Neural cell (in vitro differentiated cells): ENCODE results near the gene ACOT2.
"Not testable (repeated sequence)": the region's sequence is repeated elsewhere in the genome, so short reads cannot be mapped to it uniquely, and the experiment has no call there.

Experiments used
- EZH2 ChIP-seq: fragments of 200-600, 300-800 bp; shearing (Covaris generic), sonication (generic); IDR thresholded peaks from 2 replicates; pipeline ENCODE4 v1.6.1; 2014; ENCODE audit warnings: antibody characterized with exemption, low read length, borderline replicate concordance, mild to moderate bottlenecking; ENCODE audit not compliant: insufficient read depth, poor library complexity, severe bottlenecking
- RAD21 ChIP-seq: fragments of 450-650 bp; conservative IDR thresholded peaks from 2 replicates; pipeline ENCODE4 v1.6.1; 2014; ENCODE audit warnings: antibody characterized with exemption, mild to moderate bottlenecking, moderate library complexity
- TF ChIP-seq, protein P1 (sequence below): fragments of 450-650 bp; IDR thresholded peaks from 2 replicates; pipeline ENCODE4 v1.5.1; 2014; ENCODE audit warnings: antibody characterized with exemption, mild to moderate bottlenecking, moderate library complexity; ENCODE audit not compliant: poor library complexity, severe bottlenecking
- TF ChIP-seq, protein P2 (sequence below): IDR thresholded peaks from 2 replicates; pipeline ENCODE4 v1.6.1; 2012; ENCODE audit warnings: borderline replicate concordance

DNA sequence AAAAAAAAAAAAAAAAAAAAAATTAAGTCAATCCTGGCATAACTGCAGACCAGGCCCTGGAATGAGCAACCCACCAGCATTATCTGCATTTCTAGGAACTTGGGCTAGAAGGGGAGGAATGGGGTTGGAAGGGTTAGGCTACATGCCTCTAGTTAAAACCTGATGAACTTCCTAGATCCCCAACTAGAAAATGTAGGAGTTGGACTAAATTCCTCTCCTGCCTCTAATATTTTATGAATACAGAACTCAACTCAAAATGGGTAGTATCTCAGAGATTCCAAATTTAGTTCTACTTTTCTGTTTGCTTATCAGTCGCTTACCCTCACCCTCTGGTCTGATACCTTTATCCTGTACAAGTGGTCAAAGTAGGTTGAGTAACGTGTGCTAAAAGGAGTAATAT is 39.7 kb upstream of the ACOT2 start:
- TF ChIP-seq, protein P1, sequence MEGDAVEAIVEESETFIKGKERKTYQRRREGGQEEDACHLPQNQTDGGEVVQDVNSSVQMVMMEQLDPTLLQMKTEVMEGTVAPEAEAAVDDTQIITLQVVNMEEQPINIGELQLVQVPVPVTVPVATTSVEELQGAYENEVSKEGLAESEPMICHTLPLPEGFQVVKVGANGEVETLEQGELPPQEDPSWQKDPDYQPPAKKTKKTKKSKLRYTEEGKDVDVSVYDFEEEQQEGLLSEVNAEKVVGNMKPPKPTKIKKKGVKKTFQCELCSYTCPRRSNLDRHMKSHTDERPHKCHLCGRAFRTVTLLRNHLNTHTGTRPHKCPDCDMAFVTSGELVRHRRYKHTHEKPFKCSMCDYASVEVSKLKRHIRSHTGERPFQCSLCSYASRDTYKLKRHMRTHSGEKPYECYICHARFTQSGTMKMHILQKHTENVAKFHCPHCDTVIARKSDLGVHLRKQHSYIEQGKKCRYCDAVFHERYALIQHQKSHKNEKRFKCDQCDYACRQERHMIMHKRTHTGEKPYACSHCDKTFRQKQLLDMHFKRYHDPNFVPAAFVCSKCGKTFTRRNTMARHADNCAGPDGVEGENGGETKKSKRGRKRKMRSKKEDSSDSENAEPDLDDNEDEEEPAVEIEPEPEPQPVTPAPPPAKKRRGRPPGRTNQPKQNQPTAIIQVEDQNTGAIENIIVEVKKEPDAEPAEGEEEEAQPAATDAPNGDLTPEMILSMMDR = not testable (repeated sequence)
- TF ChIP-seq EZH2, RAD21: not testable (repeated sequence)
- TF ChIP-seq, protein P2, sequence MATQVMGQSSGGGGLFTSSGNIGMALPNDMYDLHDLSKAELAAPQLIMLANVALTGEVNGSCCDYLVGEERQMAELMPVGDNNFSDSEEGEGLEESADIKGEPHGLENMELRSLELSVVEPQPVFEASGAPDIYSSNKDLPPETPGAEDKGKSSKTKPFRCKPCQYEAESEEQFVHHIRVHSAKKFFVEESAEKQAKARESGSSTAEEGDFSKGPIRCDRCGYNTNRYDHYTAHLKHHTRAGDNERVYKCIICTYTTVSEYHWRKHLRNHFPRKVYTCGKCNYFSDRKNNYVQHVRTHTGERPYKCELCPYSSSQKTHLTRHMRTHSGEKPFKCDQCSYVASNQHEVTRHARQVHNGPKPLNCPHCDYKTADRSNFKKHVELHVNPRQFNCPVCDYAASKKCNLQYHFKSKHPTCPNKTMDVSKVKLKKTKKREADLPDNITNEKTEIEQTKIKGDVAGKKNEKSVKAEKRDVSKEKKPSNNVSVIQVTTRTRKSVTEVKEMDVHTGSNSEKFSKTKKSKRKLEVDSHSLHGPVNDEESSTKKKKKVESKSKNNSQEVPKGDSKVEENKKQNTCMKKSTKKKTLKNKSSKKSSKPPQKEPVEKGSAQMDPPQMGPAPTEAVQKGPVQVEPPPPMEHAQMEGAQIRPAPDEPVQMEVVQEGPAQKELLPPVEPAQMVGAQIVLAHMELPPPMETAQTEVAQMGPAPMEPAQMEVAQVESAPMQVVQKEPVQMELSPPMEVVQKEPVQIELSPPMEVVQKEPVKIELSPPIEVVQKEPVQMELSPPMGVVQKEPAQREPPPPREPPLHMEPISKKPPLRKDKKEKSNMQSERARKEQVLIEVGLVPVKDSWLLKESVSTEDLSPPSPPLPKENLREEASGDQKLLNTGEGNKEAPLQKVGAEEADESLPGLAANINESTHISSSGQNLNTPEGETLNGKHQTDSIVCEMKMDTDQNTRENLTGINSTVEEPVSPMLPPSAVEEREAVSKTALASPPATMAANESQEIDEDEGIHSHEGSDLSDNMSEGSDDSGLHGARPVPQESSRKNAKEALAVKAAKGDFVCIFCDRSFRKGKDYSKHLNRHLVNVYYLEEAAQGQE = not testable (repeated sequence)
